Fibroblast of skin of abdomen (primary cell): ENCODE measurements around the gene SLN.

Source experiments
- DNase-seq: peaks from one replicate; pipeline ENCODE4 v3.0.0-alpha.2; 2013

The SLN gene

DNA sequence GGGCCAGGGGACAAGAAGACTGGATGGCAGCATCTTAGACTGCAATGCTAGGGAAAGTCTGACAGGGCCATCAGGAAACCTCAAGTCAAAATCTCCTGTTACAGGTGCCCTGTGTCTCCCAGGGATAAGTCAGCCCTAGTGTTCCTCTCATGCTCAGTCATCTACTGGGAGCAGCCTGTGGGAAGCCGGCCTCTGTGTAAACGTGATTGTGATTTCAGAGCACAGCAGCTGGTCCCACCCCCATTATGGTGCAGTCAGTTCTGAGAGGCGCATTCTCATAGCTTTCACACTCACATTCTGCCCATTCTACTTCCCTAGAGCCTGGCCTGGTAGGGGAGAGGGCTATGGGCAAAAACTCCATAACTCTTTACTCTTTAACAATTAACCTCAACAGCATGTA is 7.2 kb upstream of the SLN start:
- no peak for DNase-seq

DNA sequence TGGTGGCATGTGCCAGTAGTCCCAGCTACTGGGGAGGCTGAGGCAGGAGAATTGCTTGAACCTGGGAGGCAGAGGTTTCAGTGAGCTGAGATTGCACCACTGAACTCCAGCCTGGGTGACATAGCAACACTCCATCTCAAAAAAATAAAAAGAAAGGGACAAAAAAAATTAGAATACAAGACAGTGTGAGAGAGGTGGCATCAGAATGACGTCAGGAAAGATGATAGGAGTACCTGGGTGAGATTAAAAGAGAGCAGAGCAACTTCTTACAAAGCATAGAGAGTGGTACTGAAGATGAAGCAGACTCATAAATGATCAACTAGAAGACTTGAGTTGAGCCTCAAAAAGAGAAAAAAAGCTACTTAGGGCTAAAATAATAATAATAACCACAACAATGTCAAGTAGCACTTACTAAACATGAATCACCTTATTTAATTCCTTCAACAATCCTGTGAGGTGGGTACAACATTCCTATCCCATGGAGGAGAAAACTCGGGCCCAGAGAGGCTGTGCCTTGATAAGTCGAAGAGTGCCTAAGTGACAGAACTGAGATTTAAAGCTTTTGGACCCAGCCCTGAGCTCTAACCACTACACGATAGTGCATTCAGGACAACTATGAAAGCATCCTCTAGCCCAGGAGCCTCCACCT is 5.2 kb upstream of the SLN start:
- DNase-seq: peak; percentile 40

DNA sequence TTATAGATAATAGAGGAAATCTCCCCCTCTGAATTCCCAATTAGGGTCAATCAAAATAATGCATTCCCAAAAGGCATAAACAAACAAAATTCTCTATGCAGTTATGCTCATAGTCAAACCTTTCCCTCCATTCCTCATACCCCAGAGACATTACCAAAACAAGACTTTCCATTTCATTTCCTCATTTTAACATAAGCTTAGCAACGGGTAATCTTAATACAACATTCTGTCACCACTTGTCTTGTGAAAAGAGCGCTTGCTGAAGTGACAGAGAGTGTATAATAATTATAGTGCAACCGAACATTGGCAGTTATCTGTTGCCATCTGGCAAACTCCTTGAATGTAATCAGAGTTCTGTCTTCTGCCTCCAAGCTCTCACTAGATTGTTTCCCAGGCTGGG is 1.2 kb upstream of the SLN start:
- no peak for DNase-seq

DNA sequence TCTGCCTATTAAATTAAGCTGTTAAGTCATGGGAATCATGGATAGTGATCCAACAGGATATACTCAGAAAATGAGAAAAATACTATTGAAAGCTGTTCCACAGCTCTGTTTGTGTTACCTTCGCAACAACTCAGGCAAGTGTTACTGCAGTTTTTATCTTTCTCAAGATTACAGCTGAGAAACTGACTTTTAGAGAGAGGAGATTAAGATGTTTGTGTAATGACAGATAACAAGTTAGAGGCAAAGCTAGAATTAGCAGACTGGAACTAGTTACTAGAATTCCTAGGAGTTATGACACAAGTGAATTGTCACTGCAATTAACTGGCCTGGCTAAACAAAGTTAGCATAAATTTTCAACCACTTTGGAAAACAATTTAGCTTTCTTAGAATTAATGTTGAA is 1.6 kb downstream of the SLN start:
- DNase-seq: no peak

DNA sequence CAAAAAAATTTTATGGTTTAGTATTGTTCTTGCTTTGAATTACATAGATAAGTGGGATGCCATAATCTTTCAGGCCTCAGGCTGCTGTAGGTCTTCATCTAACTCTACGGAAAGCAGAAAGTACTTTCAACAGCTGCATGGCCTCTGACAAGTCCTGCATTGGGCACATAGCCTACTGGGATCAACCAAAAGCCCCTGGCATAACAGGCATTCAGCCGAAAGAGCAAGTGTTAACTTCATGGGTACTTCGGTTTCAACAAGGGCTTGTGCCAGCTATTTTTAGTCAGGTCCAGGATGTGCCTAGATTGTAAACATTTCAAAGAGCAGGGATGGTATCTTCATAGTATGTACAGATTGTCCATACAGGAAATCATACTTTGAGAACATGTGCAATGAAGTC is 3.1 kb downstream of the SLN start:
- DNase-seq: no peak

DNA sequence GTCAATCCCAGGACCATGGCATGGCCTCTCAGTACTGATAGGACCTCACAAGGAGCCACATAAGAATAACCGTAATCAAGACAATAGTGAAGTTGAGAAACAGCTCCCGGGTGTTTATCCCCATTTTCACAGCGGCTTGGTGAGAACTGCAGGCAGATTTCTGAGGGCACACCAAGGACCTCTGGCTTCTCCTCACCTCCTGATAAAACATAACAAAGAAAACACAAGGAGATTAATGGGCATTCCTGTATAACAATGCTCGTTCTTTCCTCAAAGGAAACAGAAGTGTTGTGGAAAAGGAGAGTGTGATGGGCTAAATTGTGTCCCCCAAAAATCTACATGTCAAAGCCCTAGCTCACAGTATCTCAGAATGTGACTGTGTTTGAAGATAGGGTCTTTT is 4.0 kb downstream of the SLN start:
- no peak for DNase-seq

DNA sequence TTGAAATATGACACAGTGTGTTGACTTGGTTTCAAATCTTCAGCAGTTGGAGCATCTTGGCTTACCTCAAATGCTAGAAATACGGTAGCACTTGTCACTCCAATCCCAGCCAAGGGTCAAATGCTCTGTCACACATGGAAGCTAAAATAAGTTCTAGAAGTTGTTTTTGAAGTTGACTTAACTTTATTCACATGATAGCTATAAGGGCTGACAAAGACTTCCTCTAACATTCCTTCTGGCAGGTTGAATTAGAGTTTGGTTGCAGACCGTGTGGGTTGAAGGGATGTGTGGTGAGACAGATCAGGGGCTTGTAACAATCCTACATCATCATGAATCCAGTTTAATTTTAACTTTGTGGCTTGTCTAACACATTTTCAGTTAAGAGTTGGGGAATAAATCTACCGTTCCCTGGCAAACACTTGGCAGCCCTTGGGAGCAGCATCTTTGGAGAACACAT is 4.6 kb downstream of the SLN start:
- DNase-seq: no peak

DNA sequence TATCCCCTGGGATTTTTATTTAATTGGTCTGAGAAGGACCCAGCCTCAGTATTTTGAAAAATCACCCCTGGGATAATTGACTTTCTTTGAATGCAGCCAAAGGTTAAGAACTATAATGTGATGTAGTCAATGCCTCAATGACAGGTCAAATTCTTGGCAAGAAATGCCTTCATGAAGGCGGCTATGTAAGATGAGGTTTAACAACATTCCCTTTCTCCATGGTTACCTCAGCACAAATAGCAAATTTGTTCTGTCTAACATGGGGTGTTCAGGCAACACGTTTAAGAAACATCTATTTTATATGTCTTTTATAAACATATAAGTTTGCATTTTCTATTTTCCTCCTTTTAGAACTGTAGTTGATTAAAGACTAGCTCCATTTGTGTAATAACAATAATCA is 5.3 kb downstream of the SLN start:
- no peak for DNase-seq

DNA sequence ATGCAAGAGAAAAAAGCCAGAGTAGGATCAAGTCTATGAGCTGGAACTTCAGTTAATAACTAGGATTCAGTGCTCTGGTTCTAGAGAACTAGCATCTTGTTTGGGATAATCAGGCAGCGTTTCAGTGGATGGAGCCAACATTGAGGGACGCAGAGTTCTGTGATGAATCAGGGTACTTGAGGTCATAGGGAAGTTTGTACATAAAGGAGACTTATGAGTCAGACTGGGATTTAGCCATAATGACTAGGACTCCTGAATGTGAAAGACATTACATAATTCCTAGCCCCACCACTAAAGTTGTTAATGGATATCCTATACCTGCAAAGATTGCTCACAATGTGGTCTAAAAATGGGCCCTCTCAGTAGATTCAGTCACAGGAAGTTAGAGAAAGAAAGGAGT is 6.8 kb downstream of the SLN start:
- DNase-seq: peak; percentile 90

DNA sequence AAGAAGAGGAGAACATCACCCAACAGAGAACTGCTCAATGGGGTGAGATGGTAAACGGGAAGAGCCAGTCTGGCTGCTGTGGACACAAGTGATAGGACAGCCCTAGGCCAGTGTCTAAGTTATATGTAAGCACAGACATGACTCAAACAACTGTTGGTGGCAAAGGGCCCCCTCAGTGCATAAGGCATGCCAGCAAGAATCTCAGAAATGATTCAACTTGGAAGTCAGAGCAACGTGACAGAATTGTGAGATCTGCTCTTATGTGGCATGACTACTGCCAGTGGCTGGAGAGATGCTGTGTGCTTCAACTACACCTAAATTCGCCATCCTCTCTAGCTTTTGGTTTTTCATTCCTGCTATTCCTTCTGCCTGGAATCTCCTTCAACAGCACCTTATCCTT is 7.4 kb downstream of the SLN start:
- peak; percentile 45 for DNase-seq

DNA sequence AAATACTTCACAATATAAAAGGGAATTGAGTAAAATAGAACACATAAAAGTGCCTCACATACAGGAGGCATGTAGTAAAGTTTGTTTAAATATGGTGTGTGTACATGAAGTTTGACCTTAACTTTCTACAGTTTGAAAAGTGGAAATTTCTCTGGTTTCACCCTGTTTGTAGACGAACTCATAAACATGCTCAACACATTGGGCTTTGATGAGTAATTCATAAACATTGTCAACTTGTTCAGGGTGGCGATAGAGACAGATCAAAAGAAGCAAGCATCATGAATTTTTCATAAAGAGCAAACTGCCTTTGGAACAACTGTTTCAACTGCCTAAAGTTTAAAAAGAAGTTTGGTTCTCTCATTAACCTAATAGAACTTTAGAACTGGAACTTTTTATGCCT is 9.1 kb downstream of the SLN start:
- DNase-seq: no peak

DNA sequence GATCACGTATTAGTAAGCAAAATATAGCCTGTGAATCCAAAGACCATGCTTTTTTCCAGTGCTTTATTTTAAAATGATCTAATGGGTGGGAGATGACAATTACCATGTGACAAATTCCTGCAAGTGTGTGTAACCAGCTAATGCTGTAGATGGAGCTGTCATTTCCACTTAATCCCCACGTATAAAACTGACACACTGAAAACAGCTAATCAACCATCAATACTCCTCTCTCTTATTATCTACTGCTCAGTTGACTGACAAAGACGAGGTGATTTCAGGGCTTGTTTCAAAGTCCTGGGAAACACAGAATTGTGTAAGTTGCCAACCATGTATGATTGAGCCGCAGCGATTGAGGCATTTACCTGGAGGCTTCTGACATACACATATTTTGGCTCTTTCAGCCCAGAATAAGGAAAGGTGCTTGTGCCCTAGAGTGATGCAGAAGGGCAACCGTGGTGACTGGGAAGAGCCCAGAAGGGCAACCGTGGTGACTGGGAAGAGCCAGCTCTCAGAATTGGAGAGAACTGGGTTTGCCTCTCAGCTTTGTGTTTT is 9.7 kb downstream of the SLN start:
- no peak for DNase-seq

DNA sequence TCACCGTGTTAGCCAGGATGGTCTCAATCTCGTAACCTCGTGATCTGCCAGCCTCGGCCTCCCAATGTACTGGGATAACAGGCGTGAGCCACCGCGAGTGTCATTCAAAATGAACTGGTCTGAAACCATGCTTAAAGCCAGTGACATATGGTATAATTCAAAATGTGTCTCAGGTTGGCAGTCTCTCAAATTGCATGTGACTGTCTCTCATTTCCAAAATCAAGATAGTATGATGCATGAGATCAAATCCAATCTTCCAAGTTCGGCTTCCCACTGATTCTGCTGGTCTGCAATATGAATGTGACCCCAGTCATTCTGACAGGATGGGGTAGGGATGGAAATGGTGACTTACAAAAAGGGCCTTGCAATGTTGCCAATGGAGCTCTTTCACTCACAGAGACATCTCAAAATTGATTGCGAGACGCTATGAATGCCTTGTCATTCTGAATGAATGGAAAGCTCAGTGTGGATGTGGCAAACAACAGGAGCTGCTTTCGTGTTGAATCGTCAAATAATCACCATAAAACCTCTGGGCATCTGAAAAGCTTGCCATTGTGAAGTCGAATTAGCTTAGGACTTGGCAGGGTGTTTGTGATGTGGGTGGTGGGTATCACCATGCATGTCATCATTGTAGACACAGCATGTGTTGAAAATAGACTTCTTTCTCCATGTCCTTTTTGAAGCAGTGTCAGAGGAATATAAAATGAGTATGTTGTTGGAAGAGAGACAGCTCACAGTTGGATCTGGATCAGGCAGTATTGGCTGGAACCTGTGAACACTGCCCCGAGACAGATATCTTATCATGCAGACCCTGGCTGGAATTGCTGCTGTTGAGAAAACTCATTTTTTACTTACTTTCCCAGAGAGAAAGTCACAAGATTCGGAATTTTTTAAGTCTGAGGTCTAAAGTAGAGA is 12.2 kb downstream of the SLN start:
- DNase-seq: no peak

DNA sequence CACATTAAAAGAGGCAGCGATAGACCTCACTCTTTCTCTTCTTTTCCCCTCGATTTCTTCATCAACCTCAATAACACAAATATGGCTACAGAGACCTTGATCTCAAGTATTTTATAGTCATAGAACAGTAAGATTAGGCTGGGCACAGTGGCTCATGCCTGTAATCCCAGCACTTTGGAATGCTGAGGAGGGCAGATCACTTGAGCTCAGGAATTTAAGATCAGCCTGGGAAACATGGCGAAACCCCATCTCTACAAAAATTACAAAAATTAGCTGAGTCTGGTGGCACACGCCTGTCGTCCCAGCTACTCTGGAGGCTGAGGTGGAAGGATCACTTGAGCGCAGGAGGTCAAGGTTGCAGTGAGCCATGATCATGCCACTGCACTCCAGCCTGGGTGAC is 14.6 kb downstream of the SLN start:
- DNase-seq: no peak

DNA sequence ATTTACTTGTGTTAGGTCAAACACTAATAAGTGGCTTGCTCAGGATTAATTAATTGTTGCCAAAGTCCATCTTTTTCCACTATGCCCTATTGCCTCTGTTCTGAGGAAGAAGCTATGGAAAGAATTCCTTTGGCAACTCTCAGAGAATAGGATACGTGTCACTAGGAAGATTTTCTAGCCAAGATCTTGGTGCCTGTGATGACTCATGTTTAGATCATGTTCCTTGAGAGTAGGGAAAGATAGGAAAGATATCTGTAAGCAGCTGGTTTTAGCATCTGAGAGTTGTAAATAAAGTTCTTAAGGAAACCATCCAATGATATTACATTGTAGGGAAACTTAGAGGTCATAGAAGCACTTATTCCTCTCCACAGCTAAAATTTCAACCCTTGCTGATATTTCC is 15.7 kb downstream of the SLN start:
- DNase-seq: peak; percentile 95

DNA sequence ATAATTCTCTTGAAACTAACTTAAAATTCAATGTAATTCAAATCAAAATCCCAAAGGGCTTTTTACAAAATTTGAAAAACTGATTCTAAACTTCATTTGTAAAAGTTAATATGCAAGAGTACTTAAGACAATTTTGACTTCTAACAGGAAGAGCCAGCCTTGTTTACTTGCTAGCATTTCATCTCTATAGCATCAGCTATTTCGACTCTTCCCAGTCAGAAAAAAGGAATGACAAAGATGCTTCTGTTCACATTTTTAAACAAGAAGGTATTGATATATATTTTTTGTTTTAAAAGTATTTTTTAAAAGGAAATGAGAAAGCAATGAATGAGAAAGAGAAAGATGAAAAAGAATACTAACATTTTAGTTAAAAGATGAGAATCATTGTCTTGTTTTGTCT is 16.4 kb downstream of the SLN start:
- peak; percentile 55 for DNase-seq

DNA sequence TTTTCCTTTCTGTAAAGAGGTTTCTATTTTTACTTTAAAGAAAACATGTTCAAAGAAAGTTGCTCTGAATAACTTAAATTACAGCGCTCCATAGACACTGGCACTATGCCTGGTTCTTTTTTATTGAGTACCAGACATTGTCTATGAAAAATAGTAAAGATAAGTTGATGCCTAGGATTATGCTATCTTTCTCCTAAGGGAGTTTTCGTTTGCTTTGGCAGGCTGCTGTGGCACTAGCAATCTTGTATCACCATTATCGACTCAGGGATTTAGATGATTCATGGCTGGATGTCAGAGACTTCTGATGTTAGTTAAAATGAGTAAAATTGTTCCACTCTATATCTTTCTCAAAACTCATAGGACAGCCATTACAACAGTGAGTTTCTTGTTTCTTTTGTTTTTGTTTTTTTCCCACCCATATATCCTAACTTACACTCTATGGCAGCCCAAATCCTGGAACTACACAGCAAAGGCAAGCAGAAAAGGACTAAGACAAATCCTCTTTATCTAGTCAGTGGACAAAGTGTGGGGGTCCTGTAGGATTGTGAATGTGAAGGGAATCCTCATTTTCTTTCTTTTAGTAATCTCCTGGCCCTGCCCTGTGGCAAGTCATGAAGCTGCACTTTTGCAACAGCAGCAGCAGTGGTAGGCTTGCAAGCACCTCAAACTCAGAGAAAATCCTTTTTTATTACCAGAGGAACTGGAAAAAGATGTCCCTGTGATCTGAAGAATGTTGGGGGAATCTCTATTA is 20.7 kb downstream of the SLN start:
- peak; percentile 57 for DNase-seq

DNA sequence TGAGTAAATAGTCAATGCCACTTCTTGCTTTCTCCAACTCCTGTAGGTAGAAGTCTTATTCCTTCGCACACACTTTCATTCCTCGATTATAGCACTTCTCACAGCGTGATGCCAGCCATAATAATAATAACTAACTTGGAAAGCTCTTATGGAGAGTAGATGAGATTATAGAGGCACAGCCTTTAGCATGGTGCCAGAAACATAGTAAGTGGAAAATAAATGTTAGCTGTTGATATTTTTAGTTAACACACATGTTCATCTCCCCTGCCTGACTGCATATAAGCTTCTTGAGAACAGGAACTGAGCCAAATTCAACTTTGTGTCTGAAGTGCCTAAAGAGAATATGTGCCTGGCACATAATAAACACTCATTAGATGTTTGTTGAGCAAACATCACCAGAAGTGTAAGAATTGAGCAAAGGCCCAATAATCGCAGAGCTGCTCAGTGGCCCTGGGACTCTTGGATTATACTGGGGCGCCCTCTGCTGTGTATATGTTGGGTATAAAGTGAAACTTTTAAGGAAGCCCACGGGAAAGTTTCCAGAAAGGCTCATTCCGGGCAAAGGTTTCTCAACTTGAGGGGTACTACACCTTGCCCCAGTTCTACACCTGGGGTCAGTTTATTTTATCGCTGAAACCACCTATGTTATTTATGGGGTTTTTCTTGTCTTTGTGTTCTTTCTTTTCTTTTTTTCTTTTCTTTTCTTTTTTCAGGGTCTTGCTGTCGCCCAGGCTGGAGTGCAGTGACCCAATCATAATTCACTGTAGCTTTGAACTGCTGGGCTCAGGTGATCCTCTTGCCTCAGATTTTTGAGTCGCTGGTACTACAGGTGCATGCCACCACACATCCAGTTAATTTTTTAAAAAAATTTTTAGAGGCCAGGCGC is 22.3 kb downstream of the SLN start:
- DNase-seq: peak; percentile 64

DNA sequence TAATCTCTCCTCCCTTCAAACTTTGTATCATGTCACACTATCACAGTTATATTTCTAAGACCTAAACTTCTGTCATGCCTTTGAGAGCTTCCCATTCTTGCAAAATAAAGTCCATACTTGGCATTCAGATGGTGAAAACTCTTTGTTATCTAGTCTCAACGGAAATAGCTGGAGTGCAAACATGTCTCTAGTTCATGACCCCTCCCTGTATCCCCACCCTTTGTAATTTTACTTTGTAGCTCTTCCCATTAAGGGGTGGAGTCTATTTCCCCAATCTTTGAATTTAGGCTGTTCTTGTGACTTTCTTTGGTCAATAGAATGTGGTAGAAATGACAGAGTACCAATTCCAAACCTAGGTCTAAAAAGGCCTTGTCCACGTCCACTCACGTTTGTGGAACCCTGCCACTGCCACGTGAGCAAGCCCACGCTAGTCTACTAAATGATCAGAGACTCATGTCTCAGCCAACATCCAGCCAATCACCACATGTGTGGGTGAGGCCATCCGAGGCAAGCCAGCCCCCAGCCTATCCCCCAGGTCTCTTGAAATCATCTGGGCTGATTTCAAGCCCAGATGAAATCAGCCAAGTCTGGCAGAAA is 23.4 kb downstream of the SLN start:
- no peak for DNase-seq

DNA sequence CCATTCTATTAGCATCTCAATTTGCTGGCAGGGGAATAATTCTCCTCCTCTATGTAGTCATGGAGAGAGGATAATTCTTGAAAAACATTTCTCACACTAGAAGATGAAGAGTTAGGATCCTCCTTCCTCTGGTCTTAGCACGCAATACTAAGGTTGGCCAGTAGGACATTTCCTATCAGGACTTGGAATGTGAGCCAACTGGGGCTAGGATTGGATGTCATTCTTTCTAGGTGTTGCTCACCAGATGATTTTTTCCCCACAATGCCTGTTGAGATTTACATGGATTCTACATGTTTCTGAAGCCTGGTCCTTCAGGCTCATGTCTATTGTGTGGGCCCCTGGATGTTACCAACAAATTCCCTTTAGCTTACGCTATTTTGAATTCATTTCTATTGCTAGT is 28.0 kb downstream of the SLN start:
- DNase-seq: no peak

DNA sequence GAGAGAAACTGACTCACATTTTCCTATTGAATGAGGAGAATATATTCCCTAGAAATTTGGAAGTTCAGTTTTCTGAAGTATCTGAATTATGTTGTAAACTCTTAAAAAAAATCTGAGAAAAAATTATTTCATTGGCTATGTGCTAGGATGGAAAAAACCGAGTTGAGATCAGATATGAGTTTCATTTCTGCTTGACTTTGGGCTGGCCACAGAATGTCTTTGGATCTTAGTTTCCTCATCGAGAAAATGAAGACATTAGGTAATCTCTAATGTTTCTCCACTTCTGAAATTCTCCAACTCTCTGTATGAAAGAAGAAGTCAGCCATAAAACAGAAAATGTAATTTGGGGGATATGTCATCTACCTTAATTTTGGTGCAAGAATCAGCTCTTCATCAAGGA is 28.8 kb downstream of the SLN start:
- no peak for DNase-seq

DNA sequence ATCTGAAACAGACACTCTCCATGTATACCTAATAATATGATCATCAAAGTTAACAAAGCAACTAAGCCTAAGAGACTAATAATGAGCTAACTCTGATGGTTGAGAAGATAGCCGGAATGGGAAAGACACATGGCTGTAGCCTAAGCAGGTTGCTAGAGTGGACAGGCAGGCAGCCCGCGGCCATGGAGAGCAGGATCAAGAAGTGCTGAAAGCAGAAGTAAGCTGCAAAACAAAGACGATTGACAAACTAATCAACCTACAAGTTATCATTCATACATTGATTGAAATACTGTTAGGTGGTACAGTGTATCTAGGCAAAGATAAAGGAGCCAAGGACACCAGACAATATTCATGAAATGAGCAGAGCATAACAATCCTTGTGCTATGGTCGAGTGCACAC is 29.3 kb downstream of the SLN start:
- DNase-seq: no peak
